ENCODE results near the gene CRACR2A.

- TF ChIP-seq CTCF (conservative IDR thresholded peaks at IDR 0.05; ENCODE audit: low read depth, low read length) (no peak), EZH2 (IDR thresholded peaks at IDR 0.05; ENCODE audit: low read length, unreplicated experiment) (no peak)
These were observed 180.3 kb downstream of the CRACR2A start for GRCh38 chr12:3572560-3572959.
